HG03097 (cell line): ENCODE results near the gene KLK13.

Source experiments
- ATAC-seq: cut with Tn5 transposase; IDR thresholded peaks from one replicate; pipeline ENCODE4 v1.9.1; 2021; ENCODE audit not compliant: unreplicated experiment, low FRiP score

KLK13 gene

GRCh38 chr19:51065221-51065960, 499 bp upstream of the KLK13 start:
- no peak for ATAC-seq

GRCh38 chr19:51063664-51064063, 1.2 kb downstream of the KLK13 start:
- ATAC-seq: no peak

- ATAC-seq: no peak
Observed at GRCh38 chr19:51060973-51061372, 3.9 kb downstream of the KLK13 start.

GRCh38 chr19:51060336-51060735, 4.6 kb downstream of the KLK13 start:
- ATAC-seq: no peak

GRCh38 chr19:51059715-51060114, 5.2 kb downstream of the KLK13 start:
- no peak for ATAC-seq

- ATAC-seq: no peak
Observed at GRCh38 chr19:51055866-51056265, 9.0 kb downstream of the KLK13 start.

GRCh38 chr19:51047031-51047335, 17.9 kb downstream of the KLK13 start:
- no peak for ATAC-seq

GRCh38 chr19:51044327-51044726, 20.6 kb downstream of the KLK13 start:
- ATAC-seq: no peak

GRCh38 chr19:51043497-51043896, 21.4 kb downstream of the KLK13 start:
- ATAC-seq: no peak

- ATAC-seq: no peak
Observed at GRCh38 chr19:51040151-51040550, 24.7 kb downstream of the KLK13 start.

GRCh38 chr19:51036519-51036918, 28.4 kb downstream of the KLK13 start:
- ATAC-seq: no peak

GRCh38 chr19:51034704-51035103, 30.2 kb downstream of the KLK13 start, which contains the start of gene KLK12:
Gene KLK12, minus strand, starts transcription at chr19:51035002. Its CDS starts 381 bp downstream, at chr19:51034621.
- ATAC-seq: no peak

GRCh38 chr19:51031880-51032225, 33.0 kb downstream of the KLK13 start:
- ATAC-seq: no peak

- no peak for ATAC-seq
Observed at GRCh38 chr19:51031220-51031879, 33.5 kb downstream of the KLK13 start.

- no peak for ATAC-seq
Observed at GRCh38 chr19:51030631-51031030, 34.3 kb downstream of the KLK13 start.

GRCh38 chr19:51029718-51030117, 35.2 kb downstream of the KLK13 start:
- no peak for ATAC-seq

GRCh38 chr19:51027873-51028272, 37.0 kb downstream of the KLK13 start:
- ATAC-seq: no peak

- no peak for ATAC-seq
Observed at GRCh38 chr19:51027126-51027806, 37.6 kb downstream of the KLK13 start.

- ATAC-seq: no peak
Observed at GRCh38 chr19:51026554-51026831, 38.4 kb downstream of the KLK13 start, which contains the start of gene KLK11. Gene KLK11, minus strand, starts transcription at chr19:51026616. Its CDS starts 985 bp downstream, at chr19:51025631.

GRCh38 chr19:51025809-51026553, 38.9 kb downstream of the KLK13 start:
- no peak for ATAC-seq

- no peak for ATAC-seq
Observed at GRCh38 chr19:51025401-51025800, 39.5 kb downstream of the KLK13 start.
